ENCODE results near the gene CARM1. TPM values are rescaled to one million over a fixed set of nuclear protein-coding genes. Genes with fewer than 3 reads are reported as not detected.

Gene CARM1
- total and polyA plus RNA-seq, 2 donors, result 19.1 to 55.7 TPM

DNA sequence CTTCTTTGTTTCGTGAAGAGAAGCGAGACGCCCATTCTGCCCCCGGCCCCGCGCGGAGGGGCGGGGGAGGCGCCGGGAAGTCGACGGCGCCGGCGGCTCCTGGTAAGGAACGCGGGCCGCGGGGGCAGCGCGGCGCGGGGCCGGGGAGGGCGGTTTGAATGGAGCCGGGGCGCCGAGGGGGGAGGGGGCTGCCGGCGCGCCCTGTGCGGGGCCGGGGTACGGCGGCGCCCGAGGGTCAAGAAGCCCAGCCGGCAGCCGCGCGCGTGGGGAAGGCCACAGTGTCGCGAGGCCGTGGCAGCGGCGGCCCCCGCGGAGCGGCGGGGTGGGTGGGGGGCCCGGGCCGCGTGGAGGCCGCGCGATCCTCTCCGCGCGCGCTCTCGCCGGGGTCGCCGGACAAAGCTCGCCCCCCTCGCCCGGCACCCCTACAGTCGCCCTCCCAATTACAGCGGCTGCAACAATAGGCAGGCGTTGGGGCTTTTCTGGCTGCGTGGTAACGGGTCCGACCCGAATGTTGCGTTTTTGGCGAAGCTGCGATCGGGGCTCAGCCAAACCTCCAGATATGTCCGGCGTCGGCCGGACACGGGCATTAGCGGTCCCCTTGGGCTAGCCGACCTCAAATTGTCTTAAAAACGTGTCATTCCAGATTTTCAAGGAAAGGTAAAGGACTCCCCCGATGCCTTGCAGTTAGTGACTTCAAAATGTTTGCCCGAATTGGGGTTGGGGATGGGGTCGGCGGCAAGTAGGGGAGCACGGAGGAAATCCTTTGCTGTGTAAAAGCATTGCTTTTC is 89.9 kb downstream of the CARM1 start:
- no peaks in the 10 kb centered on the region for H3K4me1 ChIP-seq (ENCODE audit: insufficient read depth)
- no peaks in the 10 kb centered on the region for H3K36me3 ChIP-seq (ENCODE audit: insufficient read depth)
- under 1% methylated on average over 92 of the region's 92 CpGs for WGBS
- H3K27ac ChIP-seq (ENCODE audit: low read depth), result peak overlapping the region; percentile 90
- no peak for DNase-seq (ENCODE audit: extremely low spot score)
- H3K4me3 ChIP-seq (ENCODE audit: low read depth, low read length), result peak overlapping the region; percentile 93

DNA sequence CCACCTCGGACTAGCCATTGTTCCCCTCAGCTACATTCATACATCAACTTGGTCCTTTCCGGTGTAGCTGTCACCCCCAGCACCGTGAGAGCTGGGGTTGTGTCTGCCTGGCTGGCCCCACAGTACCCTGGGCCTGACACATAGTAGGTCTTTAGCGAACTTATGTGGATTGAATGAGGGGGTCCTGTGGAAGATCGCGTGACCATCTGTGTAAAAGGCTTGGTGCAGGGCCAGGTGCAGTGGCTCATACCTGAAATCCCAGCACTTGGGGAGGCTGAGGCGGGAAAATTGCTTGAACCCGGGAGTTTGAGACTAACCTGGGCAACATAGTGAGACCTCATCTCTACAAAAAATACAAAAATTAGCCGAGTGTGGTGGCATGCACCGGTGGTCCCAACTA is 91.5 kb downstream of the CARM1 start:
- Histone ChIP-seq H3K27ac (ENCODE audit: low read depth) (no peak overlapping the region), H3K4me1 (ENCODE audit: insufficient read depth) (no peaks in the 10 kb centered on the region), H3K36me3 (ENCODE audit: insufficient read depth) (no peaks in the 10 kb centered on the region), H3K4me3 (ENCODE audit: low read depth, low read length) (no peak overlapping the region)
- WGBS, result 86% methylated on average over 10 of the region's 10 CpGs
- DNase-seq (ENCODE audit: extremely low spot score), result no peak

DNA sequence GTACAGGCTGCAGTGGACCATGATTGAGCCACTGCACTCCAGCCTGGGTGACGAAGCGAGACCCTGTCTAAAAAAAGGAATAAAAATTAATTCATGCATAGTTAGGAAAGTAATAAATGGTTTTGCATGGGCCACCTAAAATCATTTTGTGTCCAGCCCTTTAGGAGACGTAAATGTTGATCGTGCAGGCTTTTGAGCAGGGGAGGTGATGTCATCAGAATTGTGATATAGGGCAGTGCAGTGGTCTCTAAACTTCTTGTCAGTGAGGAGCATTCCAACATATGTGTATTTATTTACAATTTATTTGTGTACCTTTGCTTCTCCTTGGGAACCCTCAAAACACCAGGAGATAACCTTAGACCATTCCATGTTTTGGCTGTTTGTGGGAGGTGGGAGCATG is 92.5 kb downstream of the CARM1 start:
- Histone ChIP-seq H3K4me3 (ENCODE audit: low read depth, low read length) (no peak overlapping the region), H3K27ac (ENCODE audit: low read depth) (no peak overlapping the region), H3K4me1 (ENCODE audit: insufficient read depth) (no peaks in the 10 kb centered on the region), H3K36me3 (ENCODE audit: insufficient read depth) (no peaks in the 10 kb centered on the region)
- DNase-seq (ENCODE audit: extremely low spot score), result no peak
- WGBS, result 76% methylated on average over 4 of the region's 4 CpGs

DNA sequence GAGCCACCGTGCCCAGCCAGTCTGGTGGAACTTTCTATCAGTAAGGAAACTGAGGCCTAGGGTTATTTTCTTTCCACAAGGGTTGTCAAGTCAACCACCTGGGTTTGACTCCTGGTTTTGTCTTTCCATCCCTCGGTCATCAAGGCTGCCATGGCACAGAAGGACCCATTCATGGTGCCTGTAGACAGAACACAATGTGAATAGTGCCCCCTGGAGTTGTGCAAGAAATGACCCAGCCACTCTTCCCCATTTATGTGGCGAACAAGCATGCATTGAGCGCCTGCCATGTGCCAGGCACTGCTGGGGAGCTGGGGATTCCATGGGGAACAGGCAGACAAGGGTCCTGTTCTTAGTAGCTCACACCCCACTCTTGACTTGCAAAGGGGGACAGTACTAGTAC is 93.5 kb downstream of the CARM1 start:
- 97% methylated on average over 4 of the region's 4 CpGs for WGBS

DNA sequence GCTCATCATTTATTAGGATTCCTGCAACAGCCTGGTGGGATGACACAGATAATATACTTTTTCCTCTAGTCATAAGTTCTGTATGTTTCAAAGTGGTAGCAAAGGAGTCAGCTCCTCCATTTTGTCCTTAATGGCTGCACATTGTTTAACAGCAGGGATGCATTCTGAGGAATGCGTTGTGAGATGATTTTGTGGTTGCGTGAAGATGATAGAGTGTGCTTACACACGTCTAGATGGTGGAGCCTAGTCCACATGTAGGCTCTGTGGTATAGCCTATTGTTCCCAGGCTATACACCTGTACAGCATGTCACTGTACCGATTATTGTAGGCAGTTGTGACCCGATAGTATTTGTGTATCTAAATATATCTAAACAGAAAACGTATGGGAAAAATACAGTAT is 94.0 kb downstream of the CARM1 start:
- Histone ChIP-seq H3K27ac (ENCODE audit: low read depth) (no peak overlapping the region), H3K4me1 (ENCODE audit: insufficient read depth) (no peaks in the 10 kb centered on the region), H3K4me3 (ENCODE audit: low read depth, low read length) (no peak overlapping the region), H3K36me3 (ENCODE audit: insufficient read depth) (no peaks in the 10 kb centered on the region)
- WGBS, result 78% methylated on average over 6 of the region's 6 CpGs
- DNase-seq (ENCODE audit: extremely low spot score), result no peak

More for the DNA sequence above, 93.5 kb downstream of the CARM1 start:
- DNase-seq (ENCODE audit: extremely low spot score), result no peak
- Histone ChIP-seq H3K27ac (ENCODE audit: low read depth) (no peak overlapping the region), H3K4me3 (ENCODE audit: low read depth, low read length) (no peak overlapping the region), H3K4me1 (ENCODE audit: insufficient read depth) (no peaks in the 10 kb centered on the region), H3K36me3 (ENCODE audit: insufficient read depth) (no peaks in the 10 kb centered on the region)

DNA sequence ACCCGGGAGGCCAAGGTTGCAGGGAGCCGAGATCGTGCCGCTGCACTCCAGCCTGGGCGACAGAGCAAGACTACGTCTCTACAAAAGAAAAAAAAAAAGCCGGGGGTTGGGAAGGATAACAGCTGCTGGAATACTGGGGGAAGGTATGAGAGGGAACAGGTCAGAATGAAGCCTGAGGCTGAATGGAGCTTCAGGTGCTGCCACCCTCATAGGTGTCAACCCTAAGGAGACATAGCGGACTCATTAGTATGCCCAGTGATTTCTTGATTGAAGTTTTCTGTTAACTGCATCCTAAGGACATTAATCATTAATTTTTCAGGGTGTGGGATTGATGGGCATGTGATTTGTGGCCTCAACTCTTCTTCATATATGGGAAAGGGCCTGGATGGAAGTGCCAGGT is 95.5 kb downstream of the CARM1 start:
- no peaks in the 10 kb centered on the region for H3K36me3 ChIP-seq (ENCODE audit: insufficient read depth)
- no peaks in the 10 kb centered on the region for H3K4me1 ChIP-seq (ENCODE audit: insufficient read depth)
- no peak for DNase-seq (ENCODE audit: extremely low spot score)
- H3K4me3 ChIP-seq (ENCODE audit: low read depth, low read length), result no peak overlapping the region
- H3K27ac ChIP-seq (ENCODE audit: low read depth), result no peak overlapping the region
- 81% methylated on average over 8 of the region's 8 CpGs for WGBS

DNA sequence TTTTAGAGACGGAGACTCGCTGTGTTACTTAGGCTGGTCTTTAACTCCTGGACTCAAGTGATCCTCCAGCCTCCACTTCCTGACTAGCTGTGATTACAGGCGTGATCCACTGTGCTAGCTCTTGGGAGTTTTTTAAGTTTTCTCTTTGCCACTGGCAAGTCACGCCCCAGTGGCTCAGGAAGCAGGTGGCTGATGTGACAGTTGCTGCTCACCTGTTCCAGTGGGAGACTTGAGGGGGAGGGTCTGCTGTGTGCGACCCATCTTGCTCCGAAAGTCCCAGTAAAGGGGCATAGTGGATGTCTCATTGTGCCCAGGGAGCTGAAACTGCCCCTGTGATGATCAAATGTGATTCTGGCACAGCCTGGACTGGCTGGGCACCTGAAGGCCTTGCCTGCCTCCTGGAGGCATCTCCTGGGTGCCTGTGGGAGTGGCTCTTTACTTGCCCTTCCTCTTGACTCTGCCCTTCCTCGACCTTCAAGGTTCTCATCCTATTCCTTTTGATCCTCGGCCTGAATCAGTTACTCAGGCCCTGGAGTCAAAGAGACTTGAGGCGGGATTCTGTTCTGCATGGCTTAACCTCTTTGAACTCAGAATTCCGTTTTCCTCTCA is 97.3 kb downstream of the CARM1 start:
- DNase-seq (ENCODE audit: extremely low spot score), result no peak
- Histone ChIP-seq H3K27ac (ENCODE audit: low read depth) (no peak overlapping the region), H3K36me3 (ENCODE audit: insufficient read depth) (no peaks in the 10 kb centered on the region), H3K4me3 (ENCODE audit: low read depth, low read length) (no peak overlapping the region), H3K4me1 (ENCODE audit: insufficient read depth) (no peaks in the 10 kb centered on the region)
- WGBS, result 70% methylated on average over 10 of the region's 10 CpGs

DNA sequence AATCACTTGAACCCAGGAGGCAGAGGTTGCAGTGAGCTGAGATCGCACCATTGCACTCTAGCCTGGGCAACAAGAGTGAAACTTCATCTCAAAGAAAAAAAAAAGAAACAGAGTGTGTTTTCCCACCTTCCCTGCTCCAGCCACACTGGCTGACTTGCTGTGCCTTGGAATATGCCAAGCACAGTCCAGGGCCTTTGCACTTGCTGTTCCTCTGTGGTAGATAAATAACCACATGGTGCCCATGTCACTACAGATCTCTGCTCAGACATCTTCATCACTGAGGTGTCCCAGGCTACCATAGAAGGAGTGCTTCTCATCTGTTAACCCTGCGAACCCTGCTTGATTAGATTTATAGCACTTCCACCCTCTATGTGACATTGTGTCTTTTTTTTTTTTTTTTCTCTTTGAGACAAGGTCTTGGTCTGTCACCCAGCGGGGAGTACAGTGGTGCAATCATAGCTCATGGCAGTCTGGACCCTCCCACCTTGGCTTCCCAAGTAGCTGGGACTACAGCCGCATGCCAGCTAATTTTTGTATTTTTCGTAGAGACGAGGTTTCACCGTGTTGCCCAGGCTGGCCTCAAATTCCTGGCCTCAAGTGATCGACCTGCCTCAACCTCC is 99.9 kb downstream of the CARM1 start:
- Histone ChIP-seq H3K36me3 (ENCODE audit: insufficient read depth) (no peaks in the 10 kb centered on the region), H3K27ac (ENCODE audit: low read depth) (no peak overlapping the region), H3K4me3 (ENCODE audit: low read depth, low read length) (no peak overlapping the region), H3K4me1 (ENCODE audit: insufficient read depth) (no peaks in the 10 kb centered on the region)
- DNase-seq (ENCODE audit: extremely low spot score), result no peak
- WGBS, result 96% methylated on average over 8 of the region's 8 CpGs

Small RNA genes within 50 kb of the gene (small RNA-seq; reads per million reads assigned to genes)
- not detected for gene MIR6793

Other genes with a start within 250 kb of the CARM1 start
- 40.7 TPM for gene SLC44A2, start 246.0 kb upstream of the CARM1 start, total RNA-seq
- gene SLC44A2, start 246.0 kb upstream of the CARM1 start, polyA plus RNA-seq, result 76.5 TPM
- gene ILF3, start 217.2 kb upstream of the CARM1 start, total RNA-seq, result 103 TPM
- gene ILF3, start 217.2 kb upstream of the CARM1 start, polyA plus RNA-seq, result 107 TPM
- 16.3 TPM for gene QTRT1, start 170.1 kb upstream of the CARM1 start, total RNA-seq
- 55.3 TPM for gene QTRT1, start 170.1 kb upstream of the CARM1 start, polyA plus RNA-seq
- 76.2 TPM for gene DNM2, start 153.5 kb upstream of the CARM1 start, total RNA-seq
- gene DNM2, start 153.5 kb upstream of the CARM1 start, polyA plus RNA-seq, result 87.0 TPM
- gene TMED1, start 35.3 kb upstream of the CARM1 start, total RNA-seq, result 23.5 TPM
- 41.6 TPM for gene TMED1, start 35.3 kb upstream of the CARM1 start, polyA plus RNA-seq
- 2.6 TPM for gene C19orf38, start 23.1 kb upstream of the CARM1 start, total RNA-seq
- gene C19orf38, start 23.1 kb upstream of the CARM1 start, polyA plus RNA-seq, result 2.4 TPM
- 47.2 TPM for gene YIPF2, start 57.1 kb downstream of the CARM1 start, total RNA-seq
- 38.1 TPM for gene YIPF2, start 57.1 kb downstream of the CARM1 start, polyA plus RNA-seq
- 14.1 TPM for gene TIMM29, start 57.3 kb downstream of the CARM1 start, total RNA-seq
- 19.7 TPM for gene TIMM29, start 57.3 kb downstream of the CARM1 start, polyA plus RNA-seq
- 38.1 TPM for gene SMARCA4, start 89.5 kb downstream of the CARM1 start, total RNA-seq
- 46.0 TPM for gene SMARCA4, start 89.5 kb downstream of the CARM1 start, polyA plus RNA-seq
- 48.6 TPM for gene LDLR, start 217.9 kb downstream of the CARM1 start, total RNA-seq
- gene LDLR, start 217.9 kb downstream of the CARM1 start, polyA plus RNA-seq, result 44.9 TPM

Data from urinary bladder (tissue), 4 donors.